ENCODE measurements around the gene NECAB2. TPM values are rescaled to one million over a fixed set of nuclear protein-coding genes. Genes with fewer than 3 reads are reported as not detected.

Gene NECAB2
- total and polyA plus RNA-seq, 7 donors = 0.34 to 3.1 (median 1.8) TPM; not detected in 4

DNA sequence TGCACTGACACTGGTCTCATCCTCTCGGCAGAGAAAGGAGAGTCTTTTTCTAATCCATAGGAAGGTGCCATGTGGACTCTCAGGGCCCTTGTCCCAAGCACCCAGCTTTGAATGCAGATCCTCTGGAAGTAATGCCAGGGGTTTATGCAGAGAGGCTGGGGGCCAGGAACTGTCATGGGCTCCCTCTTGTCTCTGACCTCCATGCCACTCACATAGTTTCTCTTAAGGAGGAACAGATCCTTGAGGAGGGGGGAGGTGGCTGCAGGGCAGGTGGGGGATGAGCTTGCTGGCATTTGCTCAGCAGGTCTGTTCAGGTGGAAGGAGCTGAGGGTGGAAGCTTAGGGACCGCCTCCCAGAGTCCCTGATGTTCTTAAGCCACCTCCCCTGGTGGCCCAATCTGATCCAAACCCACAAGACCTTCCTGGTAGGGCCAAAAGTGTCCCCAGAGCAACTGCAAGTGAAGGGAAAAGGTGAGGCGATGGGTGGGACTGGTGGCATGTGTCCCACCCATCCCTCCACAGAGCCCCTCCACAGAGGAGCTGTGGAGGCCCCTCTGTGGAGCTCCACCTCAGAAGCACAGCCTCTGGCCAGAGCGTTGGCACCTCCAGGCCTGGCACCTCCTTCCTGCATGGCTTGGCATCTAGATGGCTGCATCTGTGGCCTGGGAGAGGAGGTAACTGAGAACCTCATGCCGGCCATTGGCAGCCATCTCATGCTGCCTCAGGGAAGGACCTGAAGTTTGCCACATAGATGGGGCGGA, 9.2 kb downstream of the NECAB2 start:
- intact Hi-C loops (cut with DNase I) = no loop called here
- H3K4me3 ChIP-seq = no peak overlapping the region
- H3K27me3 ChIP-seq = no peaks in the 10 kb centered on the region
- H3K4me1 ChIP-seq = no peaks in the 10 kb centered on the region
- no peak for DNase-seq
- no peak for TF ChIP-seq POLR2A (IDR thresholded peaks at IDR 0.05)
- no peak for TF ChIP-seq POLR2AphosphoS5 (IDR thresholded peaks at IDR 0.05)
- TF ChIP-seq, protein P1, sequence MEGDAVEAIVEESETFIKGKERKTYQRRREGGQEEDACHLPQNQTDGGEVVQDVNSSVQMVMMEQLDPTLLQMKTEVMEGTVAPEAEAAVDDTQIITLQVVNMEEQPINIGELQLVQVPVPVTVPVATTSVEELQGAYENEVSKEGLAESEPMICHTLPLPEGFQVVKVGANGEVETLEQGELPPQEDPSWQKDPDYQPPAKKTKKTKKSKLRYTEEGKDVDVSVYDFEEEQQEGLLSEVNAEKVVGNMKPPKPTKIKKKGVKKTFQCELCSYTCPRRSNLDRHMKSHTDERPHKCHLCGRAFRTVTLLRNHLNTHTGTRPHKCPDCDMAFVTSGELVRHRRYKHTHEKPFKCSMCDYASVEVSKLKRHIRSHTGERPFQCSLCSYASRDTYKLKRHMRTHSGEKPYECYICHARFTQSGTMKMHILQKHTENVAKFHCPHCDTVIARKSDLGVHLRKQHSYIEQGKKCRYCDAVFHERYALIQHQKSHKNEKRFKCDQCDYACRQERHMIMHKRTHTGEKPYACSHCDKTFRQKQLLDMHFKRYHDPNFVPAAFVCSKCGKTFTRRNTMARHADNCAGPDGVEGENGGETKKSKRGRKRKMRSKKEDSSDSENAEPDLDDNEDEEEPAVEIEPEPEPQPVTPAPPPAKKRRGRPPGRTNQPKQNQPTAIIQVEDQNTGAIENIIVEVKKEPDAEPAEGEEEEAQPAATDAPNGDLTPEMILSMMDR (IDR thresholded peaks at IDR 0.05) = no peak
- no peak for TF ChIP-seq EP300 (IDR thresholded peaks at IDR 0.05)
- H3K9me3 ChIP-seq = peaks cover 0 to 8% (median 0%) of the 10 kb centered on the region in 4 donors
- H3K27ac ChIP-seq = no peak overlapping the region
- WGBS, 2 donors = 83 to 90% methylated on average over 6 of the region's 6 CpGs
- no peaks in the 10 kb centered on the region for H3K36me3 ChIP-seq

DNA sequence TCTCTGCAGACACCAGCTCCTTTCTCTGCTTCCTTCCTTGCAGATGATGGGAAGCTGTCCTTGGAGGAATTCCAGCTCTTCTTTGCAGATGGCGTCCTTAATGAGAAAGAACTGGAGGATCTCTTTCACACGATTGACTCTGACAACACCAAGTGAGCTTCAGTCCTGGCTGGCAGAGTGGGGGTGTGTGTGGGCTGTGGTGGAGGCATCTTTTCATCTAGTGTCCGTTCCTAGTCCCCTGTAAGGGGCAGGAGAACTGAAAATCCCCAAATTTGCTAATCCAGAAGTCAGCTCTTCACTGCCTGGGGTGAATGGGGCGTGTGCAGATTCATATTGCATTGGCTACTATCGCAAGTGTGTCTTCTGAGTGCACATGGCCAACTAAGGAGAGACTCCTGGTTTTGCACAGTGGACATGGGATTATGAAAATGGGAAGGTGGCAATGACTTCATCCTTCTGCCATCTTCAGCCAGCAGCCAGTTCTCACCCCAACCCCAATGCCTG, 10.4 kb downstream of the NECAB2 start:
- WGBS, 2 donors = 81 to 88% methylated on average over 5 of the region's 5 CpGs
- intact Hi-C loops (cut with DNase I) = no loop called here
- TF ChIP-seq POLR2AphosphoS5 (IDR thresholded peaks at IDR 0.05) (no peak), EP300 (IDR thresholded peaks at IDR 0.05) (no peak), POLR2A (IDR thresholded peaks at IDR 0.05) (no peak)
- TF ChIP-seq, protein P1 (IDR thresholded peaks at IDR 0.05) = no peak

DNA sequence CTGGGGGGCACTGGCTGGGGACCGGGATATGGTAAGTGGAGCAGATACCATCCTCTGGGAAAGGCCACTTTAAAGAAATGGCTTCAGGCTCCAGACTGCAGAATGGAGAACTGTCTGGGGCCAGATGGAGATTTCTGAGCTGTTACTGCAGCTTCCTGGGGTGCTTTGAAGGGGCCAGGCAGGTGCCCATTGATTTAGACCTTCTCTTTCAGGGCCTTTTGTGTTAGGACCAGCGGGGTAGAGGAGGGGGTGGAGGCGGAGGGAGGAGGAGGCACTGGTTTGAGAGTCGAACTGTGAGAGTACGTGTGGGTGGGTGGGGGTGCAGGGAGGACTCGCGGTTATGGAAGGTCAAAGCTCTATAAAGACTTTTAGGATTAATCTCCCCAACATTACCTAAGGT, 11.4 kb downstream of the NECAB2 start:
- Histone ChIP-seq H3K27me3 (no peaks in the 10 kb centered on the region), H3K9me3 (peaks cover 0 to 8% (median 0%) of the 10 kb centered on the region in 4 donors), H3K4me1 (no peaks in the 10 kb centered on the region), H3K27ac (no peak overlapping the region), H3K4me3 (no peak overlapping the region), H3K36me3 (no peaks in the 10 kb centered on the region)
- intact Hi-C loops (cut with DNase I) = no loop called here
- TF ChIP-seq, protein P1 (IDR thresholded peaks at IDR 0.05) = no peak
- TF ChIP-seq POLR2AphosphoS5 (IDR thresholded peaks at IDR 0.05) = no peak
- no peak for TF ChIP-seq POLR2A (IDR thresholded peaks at IDR 0.05)
- TF ChIP-seq EP300 (IDR thresholded peaks at IDR 0.05) = no peak
- 93 to 94% methylated on average over 7 of the region's 7 CpGs for WGBS, 2 donors
- DNase-seq = no peak

More for the DNA sequence above, 10.4 kb downstream of the NECAB2 start:
- no peaks in the 10 kb centered on the region for H3K36me3 ChIP-seq
- H3K27me3 ChIP-seq = no peaks in the 10 kb centered on the region
- H3K4me1 ChIP-seq = no peaks in the 10 kb centered on the region
- no peak overlapping the region for H3K4me3 ChIP-seq
- DNase-seq = no peak
- no peak overlapping the region for H3K27ac ChIP-seq
- peaks cover 0 to 8% (median 0%) of the 10 kb centered on the region in 4 donors for H3K9me3 ChIP-seq

DNA sequence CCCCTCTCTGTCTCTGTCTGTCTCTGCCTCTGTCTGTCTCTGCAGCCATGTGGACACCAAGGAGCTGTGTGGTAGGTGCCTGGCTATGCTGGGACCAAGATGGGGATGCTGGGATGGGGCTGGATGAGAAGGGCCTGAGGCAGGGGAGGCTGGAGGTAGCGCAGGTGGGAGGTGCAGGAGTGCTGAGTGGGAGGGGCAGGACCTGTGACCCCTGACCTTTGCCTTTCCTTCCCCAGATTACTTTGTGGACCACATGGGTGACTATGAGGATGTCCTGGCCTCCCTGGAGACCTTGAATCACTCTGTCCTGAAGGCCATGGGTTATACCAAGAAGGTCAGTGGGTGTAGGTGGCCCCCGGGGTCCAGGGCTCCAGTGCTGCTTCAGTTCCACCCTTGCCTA, 12.8 kb downstream of the NECAB2 start:
- no peak overlapping the region for H3K27ac ChIP-seq
- H3K36me3 ChIP-seq = no peaks in the 10 kb centered on the region
- H3K27me3 ChIP-seq = no peaks in the 10 kb centered on the region
- WGBS, 2 donors = 91 to 93% methylated on average over 2 of the region's 2 CpGs
- DNase-seq = no peak
- H3K4me3 ChIP-seq = no peak overlapping the region
- H3K4me1 ChIP-seq = no peaks in the 10 kb centered on the region
- intact Hi-C loops (cut with DNase I) = no loop called here
- TF ChIP-seq EP300 (IDR thresholded peaks at IDR 0.05) = no peak
- TF ChIP-seq POLR2AphosphoS5 (IDR thresholded peaks at IDR 0.05) = no peak
- TF ChIP-seq POLR2A (IDR thresholded peaks at IDR 0.05) = no peak
- TF ChIP-seq, protein P1 (IDR thresholded peaks at IDR 0.05) = no peak
- H3K9me3 ChIP-seq = peaks cover 0 to 8% (median 0%) of the 10 kb centered on the region in 4 donors
